ENCODE data around the gene SUSD3.
A peak's percentile ranks its signal among the peaks of the same experiment; 100 is the strongest.
"Not testable (repeated sequence)": the region's sequence is repeated elsewhere in the genome, so short reads cannot be mapped to it uniquely, and the experiment has no call there.

SUSD3 gene

DNA sequence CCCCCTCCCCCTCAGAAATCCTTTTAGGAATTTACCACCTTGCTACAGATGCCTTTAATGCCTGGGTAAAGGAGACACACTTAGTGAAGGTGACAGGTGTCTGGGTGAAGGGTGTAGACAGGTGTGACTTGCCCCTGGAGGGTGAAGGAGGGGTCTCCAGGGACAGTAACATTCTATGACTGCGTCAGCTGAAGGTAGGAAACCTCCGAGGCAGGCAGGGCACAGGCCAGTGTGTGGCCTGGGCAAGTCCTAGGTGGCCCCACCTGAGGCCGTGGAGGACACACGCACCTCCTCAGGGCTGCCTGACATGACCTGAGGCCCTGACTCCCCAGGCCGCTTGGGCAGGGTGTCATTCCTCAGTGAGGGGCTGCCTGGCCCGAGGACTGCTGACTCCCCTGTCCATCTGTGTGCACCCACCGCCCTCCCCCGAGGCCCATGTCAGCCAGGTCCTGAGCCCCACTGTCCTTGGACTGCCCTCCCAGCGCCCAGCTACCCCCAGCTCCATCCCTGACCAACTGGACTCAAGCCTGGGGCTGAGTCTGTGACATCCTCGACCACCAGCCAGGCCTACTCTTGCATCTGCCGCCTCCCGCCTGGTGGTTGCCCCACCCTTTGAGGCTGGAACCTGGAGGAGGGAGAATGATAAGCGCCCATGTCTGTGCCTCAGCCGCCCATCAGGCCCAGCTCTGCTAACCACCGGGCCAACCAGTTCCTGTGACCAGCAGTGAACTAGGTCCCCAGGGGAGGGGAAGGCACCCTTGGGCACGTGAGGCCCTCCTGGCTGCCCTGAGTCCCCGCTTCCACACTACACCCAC lies 55.9 kb downstream of the SUSD3 start:
- peak; percentile 60 for DNase-seq

DNA sequence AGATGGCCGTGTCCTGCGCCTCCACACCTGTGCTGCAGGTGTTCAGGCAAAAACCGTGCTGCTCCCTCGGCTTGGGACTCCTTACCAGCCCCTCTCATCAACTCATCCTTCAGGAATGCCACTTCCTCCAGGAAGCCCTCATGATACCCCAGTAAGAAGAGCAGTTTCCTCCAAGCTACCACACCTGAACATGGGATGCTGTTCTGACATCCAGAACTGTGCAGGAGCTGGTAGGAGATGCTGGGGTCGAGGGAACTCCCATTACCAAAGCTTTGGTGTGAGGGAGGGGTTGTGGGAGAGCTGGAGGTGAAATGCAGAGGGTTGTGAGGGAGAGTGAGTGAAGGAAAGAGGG lies 56.5 kb downstream of the SUSD3 start:
- no peak for DNase-seq

DNA sequence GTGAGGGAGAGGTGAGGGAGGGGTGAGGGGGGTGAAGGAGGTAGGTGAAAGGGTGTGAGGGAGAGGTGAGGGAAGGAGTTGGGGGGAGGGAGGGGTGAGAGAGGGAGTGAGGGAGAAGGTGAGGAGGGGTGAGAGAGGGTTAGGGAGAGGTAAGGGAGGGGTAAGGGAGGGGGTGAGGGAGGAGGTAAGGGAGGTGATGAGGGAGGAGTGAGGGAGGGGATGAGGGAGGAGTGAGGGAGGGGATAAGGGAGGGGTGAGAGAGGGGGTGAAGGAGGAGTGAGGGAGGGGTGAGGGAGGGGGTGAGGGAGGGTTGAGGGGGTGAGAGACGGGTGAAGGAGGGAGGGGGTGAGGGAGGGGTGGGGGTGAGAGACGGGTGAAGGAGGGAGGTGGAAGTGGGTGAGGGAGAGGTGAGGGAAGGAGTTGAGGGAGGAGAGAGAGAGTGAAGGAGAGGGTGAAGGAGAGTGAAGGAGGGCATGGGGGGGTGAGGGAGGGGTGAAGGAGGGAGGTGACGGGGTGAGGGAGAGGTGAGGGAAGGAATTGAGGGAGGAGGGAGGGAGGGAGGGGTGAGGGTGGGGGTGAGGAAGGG lies 57.1 kb downstream of the SUSD3 start:
- no peak for DNase-seq

DNA sequence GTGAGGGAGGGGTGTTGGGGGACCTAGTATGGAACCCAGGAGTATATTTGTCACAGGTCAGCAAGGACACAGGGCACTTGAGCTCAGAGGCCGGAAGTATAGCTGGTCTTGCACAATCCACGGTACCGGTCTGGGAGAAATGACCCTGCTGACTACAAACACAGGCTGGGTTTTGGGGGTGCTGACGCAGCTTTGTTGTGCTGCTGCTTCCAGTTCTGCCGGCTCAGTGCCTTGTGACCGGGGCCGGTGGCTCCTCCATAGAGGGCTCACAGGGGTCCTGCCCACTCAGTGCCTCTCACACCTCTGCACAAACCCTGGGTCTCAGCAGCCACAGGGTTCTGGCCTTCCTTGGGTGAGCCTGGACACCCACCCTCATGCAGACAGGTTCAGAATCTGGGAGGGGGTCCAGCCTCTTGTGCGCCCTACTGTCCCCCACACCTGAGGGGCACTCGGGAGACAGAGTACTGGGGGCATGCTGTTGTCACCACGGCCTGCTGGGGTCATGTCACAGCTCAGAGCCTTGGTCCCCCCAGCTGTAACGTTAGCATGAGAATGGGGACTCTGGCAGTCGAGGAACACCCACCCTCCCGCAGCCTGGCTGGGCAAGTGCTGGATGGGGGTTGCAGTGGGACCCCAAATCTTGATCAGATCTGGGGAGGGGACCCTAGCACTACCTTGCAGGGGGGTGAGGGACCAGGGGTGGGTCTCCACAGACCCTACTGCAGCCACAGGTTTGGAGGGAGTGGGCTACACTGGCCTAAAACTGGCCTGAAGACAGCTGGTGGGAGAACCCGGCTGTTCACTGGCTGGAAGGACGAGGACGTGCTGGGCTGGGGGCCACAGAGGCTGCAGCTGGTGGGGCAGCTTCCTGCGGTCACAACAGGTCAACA lies 57.8 kb downstream of the SUSD3 start:
- peak; percentile 88 for DNase-seq

DNA sequence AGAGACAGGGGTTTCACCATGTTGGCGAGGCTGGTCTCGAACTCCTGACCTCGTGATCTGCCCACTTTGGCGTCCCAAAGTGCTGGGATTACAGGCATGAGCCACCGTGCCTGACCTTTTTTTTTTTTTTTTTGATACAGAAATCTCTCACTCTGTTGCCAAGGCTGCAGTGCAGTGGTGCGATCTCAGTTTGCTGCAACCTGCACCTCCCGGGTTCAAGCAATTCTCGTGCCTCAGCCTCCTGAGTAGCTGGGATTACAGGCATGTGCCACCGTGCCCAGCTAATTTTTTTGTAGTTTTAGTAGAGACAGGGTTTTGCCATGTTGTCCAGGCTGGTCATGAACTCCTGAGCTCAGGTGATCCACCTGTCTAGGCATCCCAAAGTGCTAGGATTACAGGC lies 59.0 kb downstream of the SUSD3 start:
- DNase-seq = not testable (repeated sequence)

DNA sequence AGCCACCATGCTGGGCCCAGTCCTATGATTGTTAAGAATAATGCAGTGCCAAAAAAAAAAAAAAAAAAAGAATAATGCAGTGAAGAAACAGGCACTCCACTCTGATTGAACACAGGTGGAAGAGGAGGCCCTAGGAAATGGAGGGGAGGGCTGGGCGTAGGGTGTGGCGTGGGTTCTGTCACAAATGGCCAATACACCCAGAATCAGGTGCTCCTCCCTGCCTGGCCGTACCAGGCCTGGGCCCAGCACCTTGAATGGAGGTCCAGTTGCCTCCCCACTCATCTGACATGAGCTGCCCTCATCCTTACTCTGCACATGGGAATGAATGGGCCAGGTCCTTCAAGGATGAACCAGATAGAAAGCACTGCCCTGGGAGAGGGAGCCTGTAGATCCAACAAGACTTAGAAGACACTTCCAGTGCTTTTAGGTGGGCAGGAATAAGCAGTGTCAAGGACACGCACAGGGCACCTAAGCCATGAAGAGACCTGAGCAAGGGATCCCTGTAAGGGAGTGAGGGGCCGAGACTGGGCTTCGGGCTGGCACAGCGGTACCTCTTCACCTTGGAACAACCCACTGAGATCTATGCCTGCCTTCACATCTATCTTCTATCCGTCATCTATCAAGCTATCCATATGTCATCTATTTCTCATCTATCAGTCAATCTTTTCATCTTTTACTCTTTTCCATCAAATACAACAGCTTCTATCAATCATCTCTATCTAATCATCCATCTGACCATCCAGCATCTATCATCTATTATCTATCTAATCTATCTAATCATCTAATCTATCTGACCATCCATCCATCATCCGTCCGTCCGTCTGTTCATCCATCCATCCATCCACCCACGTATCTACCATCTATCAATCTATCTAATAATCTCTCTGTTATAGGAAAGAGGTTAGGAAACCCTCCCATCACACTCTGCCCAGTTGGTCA lies 59.7 kb downstream of the SUSD3 start:
- no peak for DNase-seq

DNA sequence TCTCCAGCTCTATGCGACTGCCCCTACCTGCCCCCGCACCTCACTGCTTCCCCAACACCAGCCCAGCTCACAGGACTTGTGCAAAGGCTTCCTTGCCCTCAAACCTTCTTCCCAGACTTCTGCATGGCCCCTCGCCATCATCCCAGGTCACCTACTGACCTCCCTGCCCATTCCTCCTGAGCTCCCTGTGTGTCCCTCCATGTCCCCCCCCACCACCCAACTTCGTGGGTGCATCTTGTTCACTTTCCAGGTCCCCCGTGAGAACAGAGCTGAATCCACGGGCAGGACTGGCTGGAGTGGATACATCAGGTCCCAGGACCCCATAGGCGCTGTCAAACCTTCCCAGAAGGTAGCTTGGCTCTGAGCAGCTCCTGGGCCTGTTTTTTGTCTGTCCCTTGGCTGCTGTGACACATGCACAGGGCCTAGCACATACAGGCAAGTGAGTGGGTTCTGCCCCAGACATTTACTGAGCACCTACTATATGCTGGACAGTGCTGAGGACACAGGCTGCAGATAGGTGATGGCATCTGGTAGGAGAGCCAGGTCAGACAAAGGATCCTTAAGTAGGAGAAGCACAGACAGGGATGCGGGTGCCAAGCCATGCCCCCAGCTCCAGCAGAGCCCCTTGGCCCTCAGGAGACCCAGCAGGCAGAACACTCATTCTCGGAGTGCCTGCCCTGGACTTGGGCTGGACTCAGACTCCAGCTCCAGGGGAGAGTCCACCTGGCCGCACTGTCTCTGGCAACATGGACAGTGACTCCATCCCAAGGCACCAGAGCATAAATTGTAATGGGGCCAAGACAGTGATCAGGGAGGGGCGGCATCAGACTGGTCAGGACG lies 60.6 kb downstream of the SUSD3 start:
- DNase-seq = no peak

DNA sequence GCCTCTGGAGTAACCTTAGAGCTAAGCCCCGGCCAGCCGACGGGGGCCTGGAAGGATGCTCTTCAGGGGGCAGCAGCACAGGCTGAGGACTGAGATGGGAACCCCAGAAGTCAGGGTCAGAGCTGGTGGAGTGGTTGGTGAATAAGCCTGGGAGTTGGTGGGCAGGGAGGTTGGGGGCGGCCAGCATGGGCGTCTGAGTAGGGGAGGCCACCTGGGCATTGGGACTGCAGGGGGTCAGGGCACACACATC lies 61.1 kb downstream of the SUSD3 start:
- no peak for DNase-seq

DNA sequence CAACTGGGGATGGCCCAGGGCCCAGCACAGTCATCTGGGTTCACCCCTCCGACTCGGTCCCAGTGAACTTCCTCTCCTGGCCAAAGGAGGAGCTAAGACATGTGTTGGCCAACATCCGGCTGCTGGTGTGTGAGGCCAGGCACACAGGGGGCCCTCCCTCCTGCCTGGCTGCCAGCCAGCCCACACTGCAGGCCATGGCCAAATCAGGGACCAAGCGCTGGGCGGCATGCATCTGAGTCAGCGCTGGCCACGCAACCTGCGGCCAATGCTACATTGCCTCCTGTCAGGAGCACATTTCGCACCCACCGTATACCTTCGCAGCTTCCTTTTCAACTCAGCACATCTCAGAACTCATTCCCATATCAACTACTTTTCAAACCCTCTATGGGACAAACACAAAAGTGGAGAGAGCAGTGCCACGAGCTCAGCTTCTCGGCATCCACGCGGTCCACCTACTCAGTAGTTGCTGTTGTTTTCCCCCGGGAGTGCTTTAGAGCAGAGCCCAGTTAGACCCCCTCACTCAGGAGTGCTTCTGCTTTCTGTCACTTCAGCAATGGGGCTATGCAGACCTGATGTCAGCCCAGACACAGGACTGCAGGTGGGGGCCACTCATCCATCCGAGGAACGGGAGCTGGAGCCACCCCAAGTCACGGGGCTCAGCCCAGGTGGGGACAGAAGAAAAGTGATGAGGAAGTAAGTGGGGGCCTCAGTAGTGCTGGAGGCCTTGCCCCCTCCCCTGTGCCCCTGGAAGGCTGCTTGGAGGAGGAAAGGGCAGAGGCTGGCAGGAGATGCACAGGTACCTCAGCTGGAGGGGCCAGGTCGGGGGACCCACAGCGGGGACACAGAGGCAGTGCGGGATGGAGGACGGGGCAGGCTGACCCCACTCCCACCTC lies 61.7 kb downstream of the SUSD3 start:
- DNase-seq = peak; percentile 96

DNA sequence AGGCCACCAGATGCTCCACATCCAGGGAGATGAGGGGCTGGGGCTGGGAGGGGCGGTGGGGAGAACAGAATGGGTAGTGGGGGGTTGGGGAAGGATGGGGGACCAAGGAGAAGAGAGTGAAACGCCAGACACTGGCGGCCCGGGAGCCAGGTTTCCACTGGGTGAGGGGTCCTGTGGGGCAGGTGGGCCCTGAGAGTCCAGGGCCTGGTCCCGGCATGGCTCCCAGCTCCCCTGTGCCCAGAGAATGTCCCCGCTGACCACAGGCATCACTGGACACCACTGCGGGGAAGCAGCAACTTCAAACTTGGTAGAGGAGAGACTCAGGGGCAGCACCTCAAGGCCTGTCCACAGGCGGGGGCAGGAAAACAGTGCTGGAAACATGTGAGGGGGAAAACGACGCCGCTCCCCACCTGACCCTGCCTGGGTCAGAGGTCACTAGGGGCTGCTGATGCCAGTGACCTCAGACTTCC lies 62.4 kb downstream of the SUSD3 start:
- no peak for DNase-seq

DNA sequence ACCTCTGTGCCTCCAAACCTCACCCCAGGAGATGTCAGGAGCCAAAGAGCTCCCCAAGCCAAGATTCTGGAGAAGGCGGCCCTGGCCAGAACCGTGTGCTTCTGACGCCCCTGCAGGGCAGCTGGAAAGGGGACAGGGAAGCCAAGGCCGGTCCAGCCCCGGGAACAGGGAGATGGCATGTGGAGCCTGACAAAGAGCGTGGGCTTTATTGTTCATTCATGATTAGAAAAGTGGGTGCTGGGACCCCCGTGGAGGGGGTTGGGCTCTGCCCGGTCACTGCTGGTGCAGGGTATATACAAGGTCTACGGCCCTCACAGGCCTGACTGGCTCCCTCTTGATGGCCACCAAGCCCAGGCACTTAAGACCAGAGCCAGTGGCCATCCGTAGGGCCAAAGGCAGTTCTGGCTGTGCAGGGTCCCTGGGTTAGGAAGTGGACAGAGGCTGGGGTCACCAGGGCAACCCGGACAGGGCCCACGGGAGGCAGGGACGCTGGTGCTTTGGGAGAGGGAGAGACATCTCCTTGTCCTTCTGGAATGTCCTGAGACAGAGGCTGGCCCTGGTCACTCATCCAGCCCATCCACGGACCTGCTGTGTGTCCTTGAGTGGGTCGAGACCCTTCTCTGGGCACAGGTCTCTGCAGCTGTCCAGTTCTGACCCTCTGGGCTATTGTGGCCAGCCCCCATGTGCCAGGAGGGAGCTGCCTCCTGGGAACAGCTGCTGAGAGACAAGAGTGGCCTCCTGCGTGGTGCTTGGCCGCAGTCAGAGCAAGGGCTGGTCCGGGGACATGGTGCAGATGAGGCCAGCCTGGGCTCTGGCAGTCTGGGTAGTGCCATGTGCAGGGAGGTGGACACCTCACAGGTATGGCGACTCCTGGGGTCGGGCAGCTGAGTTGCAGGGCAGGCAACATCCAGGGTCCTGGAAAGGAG lies 63.1 kb downstream of the SUSD3 start:
- no peak for DNase-seq

DNA sequence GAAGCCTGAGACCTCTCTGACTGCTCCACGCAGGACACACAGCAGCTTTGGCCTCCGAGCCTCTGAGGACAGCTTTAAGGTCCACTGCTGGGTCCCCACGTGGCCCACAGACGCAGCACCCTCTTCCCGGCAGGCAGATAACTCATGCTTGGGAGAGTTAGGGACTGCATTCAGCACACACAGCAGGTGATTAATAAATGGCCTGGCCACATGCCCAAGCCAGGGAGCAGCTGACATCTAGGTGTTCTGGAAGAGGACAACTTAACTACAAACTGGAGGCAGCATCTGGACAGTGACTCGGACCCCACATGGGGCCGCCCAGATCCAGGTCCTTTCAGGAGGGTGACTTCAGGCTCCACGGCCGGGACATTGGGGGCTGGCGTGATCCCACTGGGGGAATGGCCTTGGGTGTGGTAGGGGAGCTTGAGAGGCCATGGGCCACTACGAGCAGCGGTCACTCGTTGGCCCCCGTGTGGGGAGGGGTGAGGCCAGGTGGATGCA lies 64.3 kb downstream of the SUSD3 start:
- no peak for DNase-seq

DNA sequence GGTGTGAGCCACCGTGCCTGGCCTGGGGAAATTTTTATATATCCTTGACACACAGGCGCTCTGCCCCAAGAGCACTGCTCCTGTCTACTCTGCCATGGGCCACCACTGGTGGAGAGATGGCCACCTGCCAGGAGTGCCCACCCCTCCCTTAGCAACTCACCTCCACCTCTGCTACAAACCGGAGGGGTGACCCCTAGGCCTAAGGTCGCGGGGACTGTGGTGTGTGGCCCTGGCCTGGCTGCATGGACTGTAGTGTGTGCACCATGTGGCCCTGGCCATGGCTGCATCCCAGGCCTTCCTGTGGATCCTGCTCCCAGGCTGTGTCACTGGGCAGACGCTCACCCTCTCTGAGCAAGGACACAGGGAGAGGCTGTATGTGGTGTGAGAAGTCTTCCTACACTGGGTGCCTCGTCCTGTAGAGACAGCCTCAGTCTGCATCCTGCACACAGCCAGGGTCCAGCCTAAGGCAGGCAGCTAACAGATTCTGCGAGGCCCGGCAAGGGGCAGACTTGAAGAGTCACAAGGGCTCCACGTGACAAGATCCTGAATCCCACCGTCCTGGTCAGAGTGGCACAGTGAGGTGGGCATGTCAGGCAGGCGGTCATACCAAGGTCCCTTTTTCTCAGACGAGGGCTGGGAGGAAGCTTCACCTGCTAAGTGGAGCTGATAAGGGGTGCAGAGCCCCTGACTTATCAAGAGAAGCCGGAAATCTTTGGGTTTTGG lies 65.2 kb downstream of the SUSD3 start:
- no peak for DNase-seq

DNA sequence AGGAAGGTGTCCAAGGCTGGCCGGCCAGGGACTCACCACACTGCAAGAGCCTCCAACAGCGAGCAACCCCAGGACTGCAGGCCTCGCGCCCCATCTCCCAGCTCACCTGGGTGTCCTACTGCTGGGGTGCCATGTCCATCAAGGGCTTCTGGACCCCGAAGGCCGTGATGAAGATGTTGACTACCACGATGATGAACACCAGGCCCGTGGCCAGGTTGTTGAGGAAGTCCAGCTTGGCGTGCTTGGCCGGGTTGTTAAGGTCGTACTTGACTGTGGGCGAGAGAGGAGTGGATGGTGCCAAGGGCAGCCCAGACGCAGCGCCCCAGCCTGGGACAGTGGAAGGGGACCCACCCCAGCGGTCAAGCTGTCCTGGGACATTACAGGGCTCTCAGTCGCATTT lies 66.3 kb downstream of the SUSD3 start:
- DNase-seq = no peak

DNA sequence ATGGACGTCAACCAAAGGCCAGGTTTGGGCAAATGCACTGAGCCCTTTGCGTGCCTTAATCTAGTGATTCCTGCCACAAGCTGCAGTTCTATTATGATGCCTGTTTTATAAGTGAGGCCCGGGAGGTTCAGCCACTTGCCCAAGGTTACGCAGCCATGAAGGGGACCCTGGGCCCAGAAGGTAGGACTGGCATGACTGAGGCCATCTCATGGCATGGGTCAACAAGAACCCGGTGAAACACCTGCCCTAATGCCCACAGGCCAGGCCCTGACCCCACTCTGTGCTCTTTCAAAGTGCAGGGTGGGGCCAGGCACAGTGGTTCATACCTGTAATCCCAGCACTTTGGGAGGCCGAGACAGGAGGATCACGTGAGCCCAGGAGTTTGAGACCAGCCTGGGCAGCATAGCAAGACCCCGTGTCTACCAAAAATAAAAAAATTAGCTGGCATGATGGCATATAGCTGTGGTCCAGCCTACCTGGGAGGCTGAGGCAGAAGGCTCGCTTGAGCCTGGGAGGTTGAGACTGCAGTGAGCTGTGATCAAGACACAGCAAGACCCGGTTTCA lies 66.9 kb downstream of the SUSD3 start:
- DNase-seq = no peak

DNA sequence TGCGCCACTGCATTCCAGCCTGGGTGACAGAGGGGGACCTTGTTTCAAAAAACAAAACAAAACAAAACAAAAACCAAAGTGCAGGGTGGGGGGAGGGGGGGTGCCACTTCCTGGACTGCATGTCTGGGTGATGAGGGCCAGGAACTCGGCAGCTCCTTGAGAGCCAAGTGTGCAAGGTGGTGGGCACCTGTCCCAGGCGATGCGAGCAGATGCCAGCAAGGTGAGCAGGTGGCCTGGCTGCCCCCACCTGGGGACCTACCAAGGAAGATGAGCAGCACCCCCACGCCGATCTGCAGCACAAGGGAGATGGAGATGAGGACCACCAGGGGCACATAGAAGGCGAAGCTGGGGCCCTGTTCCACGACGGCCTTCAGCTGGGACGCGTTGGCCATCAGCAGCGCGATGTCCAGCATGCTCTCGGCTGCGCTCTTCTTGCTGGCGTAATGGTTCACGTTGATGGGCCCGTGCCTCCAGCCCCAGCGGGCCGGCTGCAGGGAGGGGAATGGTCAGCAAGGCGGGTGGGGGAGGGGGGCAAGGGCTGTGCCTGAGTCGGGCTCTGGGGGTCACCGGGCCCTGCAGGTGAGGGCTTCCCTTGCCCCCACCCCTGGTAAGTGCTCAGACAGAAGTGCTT lies 67.8 kb downstream of the SUSD3 start:
- no peak for DNase-seq

DNA sequence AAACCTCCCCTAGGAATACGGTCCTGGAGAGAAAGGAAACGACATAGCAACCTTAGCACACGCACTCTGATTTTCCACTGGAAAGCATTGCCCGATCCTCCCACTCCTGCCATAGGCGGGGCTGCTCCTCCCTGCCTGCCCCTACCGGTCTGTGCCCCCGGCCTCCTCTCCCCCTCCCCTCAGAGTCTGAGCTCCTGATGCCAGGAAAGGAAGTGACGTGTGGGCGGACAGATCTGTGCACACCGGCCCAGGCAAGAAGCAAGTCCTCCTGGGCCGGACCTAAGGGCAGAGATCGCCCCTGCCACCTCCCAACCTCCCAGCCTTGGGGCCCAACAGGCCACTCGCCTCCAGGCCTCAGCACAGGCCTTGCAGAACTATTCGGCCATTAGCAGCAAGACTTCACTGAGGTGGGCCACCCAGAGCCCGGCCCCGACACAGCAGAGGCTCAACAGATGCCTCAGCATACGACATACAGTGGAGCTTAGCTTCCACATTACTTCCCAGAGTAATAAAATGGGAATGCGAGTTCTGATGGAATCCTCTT lies 68.4 kb downstream of the SUSD3 start:
- DNase-seq = no peak

All from MV-4-11 (cell line).